Globus pallidus (tissue), 1 donor: ENCODE data around the gene SMYD1.
A peak's percentile ranks its signal among the peaks of the same experiment; 100 is the strongest.

Experiments
- DNase-seq: peaks from one replicate; pipeline ENCODE4 v3.0.0-alpha.2; 2015; ENCODE audit warnings: low spot score

The SMYD1 gene

DNA sequence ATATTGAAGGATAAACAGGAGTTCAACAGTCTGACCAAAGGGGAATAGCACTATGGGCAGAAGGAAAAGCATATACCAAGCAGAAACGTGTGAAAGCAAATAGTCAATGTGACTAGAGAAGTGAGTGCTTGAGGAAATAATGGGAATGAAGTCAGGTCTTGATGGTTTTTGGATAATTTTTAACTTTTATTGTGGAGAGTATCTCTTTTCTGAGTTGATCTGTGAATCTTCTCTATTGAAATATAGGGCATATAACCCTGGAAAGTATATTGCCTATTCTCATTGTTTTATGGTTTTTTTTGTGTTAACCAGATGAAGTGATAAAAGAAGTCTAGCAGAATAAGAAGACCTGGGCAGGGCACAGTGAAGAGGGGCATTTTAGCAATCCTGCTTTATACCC, 76.6 kb downstream of the SMYD1 start:
- DNase-seq, result no peak

DNA sequence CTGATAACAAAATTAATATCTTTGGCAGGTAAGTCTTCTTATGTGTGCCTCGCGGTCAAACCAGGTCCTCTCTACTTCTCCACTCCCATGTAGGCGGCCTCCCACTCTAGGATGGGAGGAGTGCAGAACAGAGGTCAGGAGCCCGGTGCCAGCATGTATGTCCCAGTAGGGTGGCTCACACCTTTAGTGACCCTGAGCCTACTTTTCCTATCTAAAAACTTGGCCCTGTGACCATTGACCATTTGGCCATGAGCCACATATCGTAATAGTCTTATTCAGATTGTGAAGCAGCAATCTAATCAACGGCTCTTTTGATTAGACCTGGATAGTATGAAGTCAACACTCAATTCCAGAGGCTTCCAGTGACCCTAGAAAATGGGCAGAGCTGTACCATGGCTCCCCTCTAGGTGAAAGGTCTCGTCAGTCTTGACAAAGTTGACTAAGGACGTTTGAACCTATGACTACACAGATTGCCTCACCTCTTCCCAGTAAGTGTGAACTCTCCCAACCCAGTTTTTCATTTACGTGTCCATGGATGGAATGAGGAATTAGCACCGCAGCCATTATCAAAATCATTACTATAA, 77.4 kb downstream of the SMYD1 start:
- DNase-seq, result no peak

DNA sequence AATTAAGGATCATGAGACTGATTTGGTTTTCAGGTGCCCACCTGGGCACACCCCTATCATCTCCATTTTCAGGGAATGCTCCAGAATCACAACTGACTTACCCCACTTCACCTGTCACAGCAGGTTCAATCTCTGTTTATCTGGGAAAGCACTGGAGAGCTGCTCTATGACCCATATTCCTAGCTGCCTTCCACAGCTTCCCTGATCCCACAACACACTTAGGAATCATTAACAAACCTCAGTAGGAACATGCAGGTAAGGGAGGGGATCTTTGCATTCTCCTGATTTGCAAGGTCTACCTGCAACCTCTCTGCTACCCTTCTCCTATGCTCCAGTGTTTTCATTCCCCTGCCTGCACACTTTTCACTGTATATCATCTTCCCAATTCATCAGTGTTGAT, 79.0 kb downstream of the SMYD1 start:
- no peak for DNase-seq

DNA sequence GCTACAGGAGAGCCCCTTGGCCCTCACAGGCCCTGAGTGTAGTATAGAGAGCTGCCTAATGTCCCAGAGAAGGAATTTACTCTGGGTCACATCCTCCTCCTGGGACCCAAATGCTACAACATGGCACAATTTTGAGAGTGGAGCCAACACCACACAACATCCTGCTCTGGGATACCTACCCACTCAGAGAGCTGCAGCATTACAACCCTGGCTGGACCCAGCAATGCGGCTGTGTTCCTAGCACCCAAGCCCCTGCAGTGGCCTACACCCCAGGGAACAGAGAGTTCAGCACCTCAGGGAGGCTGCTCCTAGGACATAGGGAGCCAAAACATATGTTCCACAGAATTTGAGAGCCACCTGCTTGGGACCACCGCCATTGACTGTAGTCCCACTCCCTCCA, 79.5 kb downstream of the SMYD1 start:
- no peak for DNase-seq

GRCh38 chr2:88148929-88149438, 81.4 kb downstream of the SMYD1 start:
- no peak for DNase-seq

DNA sequence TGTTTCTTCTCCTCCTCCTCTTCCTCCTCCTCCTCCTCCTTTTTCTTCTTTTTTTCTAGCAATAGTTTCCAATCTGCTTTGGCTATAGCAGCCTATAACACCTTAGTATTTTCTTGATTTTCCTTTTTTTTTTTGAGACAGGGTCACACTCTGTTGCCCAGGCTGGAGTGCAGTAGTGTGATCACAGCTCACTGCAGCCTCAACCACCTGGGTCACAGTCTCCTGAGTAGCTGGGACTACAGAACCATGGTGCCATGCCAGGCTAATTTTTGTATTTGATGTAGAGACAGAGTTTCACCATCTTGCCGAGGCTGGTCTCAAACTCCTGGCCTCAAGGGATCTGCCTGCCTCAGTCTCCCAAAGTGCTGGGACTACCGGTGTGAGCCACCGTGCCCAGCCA, 91.9 kb downstream of the SMYD1 start:
- no peak for DNase-seq

DNA sequence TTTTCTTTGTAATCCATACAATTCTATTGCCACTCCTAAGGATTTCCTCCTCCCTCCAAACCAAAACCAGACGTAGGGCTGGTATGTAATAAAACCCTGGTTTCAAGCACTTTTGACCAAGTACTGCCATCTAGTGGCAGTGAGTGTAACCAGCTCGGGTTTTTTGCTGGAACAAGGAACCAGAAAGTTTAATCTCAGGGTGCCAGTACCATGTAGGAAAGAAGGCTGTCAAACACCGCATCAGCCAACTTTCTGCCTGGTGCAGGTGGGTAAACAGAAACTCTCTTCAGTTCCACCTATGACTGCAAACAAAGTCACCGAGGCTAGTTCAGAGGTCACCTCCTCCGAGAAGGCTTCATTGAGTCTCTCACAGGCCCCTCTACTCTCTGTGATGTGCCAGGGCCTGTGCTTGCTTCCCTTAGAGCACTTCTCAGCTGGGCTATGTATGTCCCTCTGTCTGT, 92.4 kb downstream of the SMYD1 start:
- peak; percentile 76 for DNase-seq

GRCh38 chr2:88160517-88160916, 92.9 kb downstream of the SMYD1 start:
- DNase-seq, result no peak

GRCh38 chr2:88161446-88162244, 94.0 kb downstream of the SMYD1 start:
- DNase-seq, result no peak
